ENCODE measurements around the gene AOC3. TPM values are rescaled to one million over a fixed set of nuclear protein-coding genes. Genes with fewer than 3 reads are reported as not detected.

Gene AOC3
- total RNA-seq, 2 experiments from 2014 or later = 1.0 to 1.4 TPM

- ATAC-seq (no peak), DNase-seq (no peak)
- ChIA-PET CTCF (no interaction called here), POLR2A (no interaction called here)
- H3K27me3 Mint-ChIP-seq (ENCODE audit: low read depth) = peaks cover under 1% of the 10 kb centered on the region
- no peaks in the 10 kb centered on the region for H3K4me1 Mint-ChIP-seq (ENCODE audit: low read depth)
- no peak overlapping the region for H3K27ac Mint-ChIP-seq
- no peaks in the 10 kb centered on the region for H3K9me3 Mint-ChIP-seq (ENCODE audit: insufficient read depth)
- H3K36me3 Mint-ChIP-seq (ENCODE audit: low read depth) = no peaks in the 10 kb centered on the region
- H3K4me3 Mint-ChIP-seq = no peak overlapping the region
These were observed 50.7 kb downstream of the AOC3 start for GRCh38 chr17:42901535-42902229.

GRCh38 chr17:42904110-42904469 lies 53.1 kb downstream of the AOC3 start:
- ChIA-PET POLR2A (no interaction called here), CTCF (no interaction called here)
- no peak for ATAC-seq
- no peaks in the 10 kb centered on the region for H3K4me1 Mint-ChIP-seq (ENCODE audit: low read depth)
- H3K4me3 Mint-ChIP-seq = no peak overlapping the region
- no peak for DNase-seq
- no peak overlapping the region for H3K27ac Mint-ChIP-seq
- H3K9me3 Mint-ChIP-seq (ENCODE audit: insufficient read depth) = no peaks in the 10 kb centered on the region
- peaks cover 4% of the 10 kb centered on the region for H3K27me3 Mint-ChIP-seq (ENCODE audit: low read depth)
- H3K36me3 Mint-ChIP-seq (ENCODE audit: low read depth) = no peaks in the 10 kb centered on the region

- ChIA-PET CTCF (interaction anchor here (1.1 kb wide), 1 partner anchor 23 kb away, joined by 3 read pairs; no protein-coding TSS in a partner anchor), POLR2A (no interaction called here)
These were observed 55.9 kb downstream of the AOC3 start for GRCh38 chr17:42906772-42907446.

More at GRCh38 chr17:42906772-42907446, 55.9 kb downstream of the AOC3 start:
- H3K9me3 Mint-ChIP-seq (ENCODE audit: insufficient read depth) = no peaks in the 10 kb centered on the region
- H3K27me3 Mint-ChIP-seq (ENCODE audit: low read depth) = peaks cover 11% of the 10 kb centered on the region
- H3K4me1 Mint-ChIP-seq (ENCODE audit: low read depth) = no peaks in the 10 kb centered on the region
- ATAC-seq (no peak), DNase-seq (no peak)
- no peak overlapping the region for H3K4me3 Mint-ChIP-seq
- H3K36me3 Mint-ChIP-seq (ENCODE audit: low read depth) = no peaks in the 10 kb centered on the region
- no peak overlapping the region for H3K27ac Mint-ChIP-seq

Small RNA genes within 50 kb of the gene (microRNA-seq; reads per million reads assigned to microRNA genes)
- gene MIR6781 = 3.4 reads per million

Other genes with a start within 250 kb of the AOC3 start
- 10 to 100 TPM; 53.6 to 54.7 TPM for gene RETREG3, start 241.8 kb upstream of the AOC3 start, total RNA-seq
- gene TUBG1, start 241.5 kb upstream of the AOC3 start, total RNA-seq = 10 to 100 TPM; 82.3 to 83.4 TPM
- 1 to 10 TPM; 8.0 to 8.1 TPM for gene TUBG2, start 191.9 kb upstream of the AOC3 start, total RNA-seq
- gene PLEKHH3, start 174.2 kb upstream of the AOC3 start, total RNA-seq = 1 to 10 TPM in 1 of 2 experiments, under 1 TPM in 1; 0.79 to 1.2 TPM
- under 1 TPM; 0.13 to 0.29 TPM for gene CCR10, start 169.4 kb upstream of the AOC3 start, total RNA-seq
- gene CNTNAP1, start 168.7 kb upstream of the AOC3 start, total RNA-seq = under 1 TPM; 0.71 to 0.78 TPM
- 10 to 100 TPM; 32.4 to 37.7 TPM for gene EZH1, start 106.2 kb upstream of the AOC3 start, total RNA-seq
- gene RAMP2, start 90.0 kb upstream of the AOC3 start, total RNA-seq = not detected
- gene VPS25, start 77.8 kb upstream of the AOC3 start, total RNA-seq = 10 to 100 TPM; 67.8 to 70.5 TPM
- under 1 TPM; 0.37 to 0.66 TPM for gene WNK4, start 70.6 kb upstream of the AOC3 start, total RNA-seq
- gene COA3, start 52.5 kb upstream of the AOC3 start, total RNA-seq = 10 to 100 TPM; 41.4 to 41.5 TPM
- not detected for gene CNTD1, start 52.3 kb upstream of the AOC3 start, total RNA-seq
- 10 to 100 TPM; 86.7 to 89.7 TPM for gene BECN1, start 26.9 kb upstream of the AOC3 start, total RNA-seq
- 100 to 1,000 TPM; 141 to 145 TPM for gene PSME3, start 17.8 kb upstream of the AOC3 start, total RNA-seq
- gene AOC2, start 6.6 kb upstream of the AOC3 start, total RNA-seq = 1 to 10 TPM; 2.0 to 2.1 TPM
- not detected for gene G6PC1, start 49.6 kb downstream of the AOC3 start, total RNA-seq
- 10 to 100 TPM; 37.6 to 38.3 TPM for gene AARSD1, start 113.3 kb downstream of the AOC3 start, total RNA-seq
- gene PTGES3L, start 128.9 kb downstream of the AOC3 start, total RNA-seq = under 1 TPM; 0.37 to 0.86 TPM
- 10 to 100 TPM; 16.2 to 16.8 TPM for gene RUNDC1, start 129.4 kb downstream of the AOC3 start, total RNA-seq
- 100 to 1,000 TPM; 949 to 980 TPM for gene RPL27, start 147.2 kb downstream of the AOC3 start, total RNA-seq
- gene IFI35, start 155.6 kb downstream of the AOC3 start, total RNA-seq = 100 to 1,000 TPM; 107 to 110 TPM
- 10 to 100 TPM; 14.6 to 19.2 TPM for gene VAT1, start 171.2 kb downstream of the AOC3 start, total RNA-seq
- gene RND2, start 174.0 kb downstream of the AOC3 start, total RNA-seq = not detected

All from activated CD8-positive, alpha-beta T cell treated with anti-CD3 and anti-CD28 coated beads, Interleukin-2, amount 10 ng/mL, durations not matched to agents 7 days and 5 days (primary cell).